NCI-H1105 treated with DMSO at 0.1 percent for 48 hours (cell line): ENCODE data around the gene GFRA4.

Source experiments
- DNase-seq: peaks from one replicate; lab custom pipeline; 2025; lab: John Stamatoyannopoulos, UW

Gene GFRA4

DNA sequence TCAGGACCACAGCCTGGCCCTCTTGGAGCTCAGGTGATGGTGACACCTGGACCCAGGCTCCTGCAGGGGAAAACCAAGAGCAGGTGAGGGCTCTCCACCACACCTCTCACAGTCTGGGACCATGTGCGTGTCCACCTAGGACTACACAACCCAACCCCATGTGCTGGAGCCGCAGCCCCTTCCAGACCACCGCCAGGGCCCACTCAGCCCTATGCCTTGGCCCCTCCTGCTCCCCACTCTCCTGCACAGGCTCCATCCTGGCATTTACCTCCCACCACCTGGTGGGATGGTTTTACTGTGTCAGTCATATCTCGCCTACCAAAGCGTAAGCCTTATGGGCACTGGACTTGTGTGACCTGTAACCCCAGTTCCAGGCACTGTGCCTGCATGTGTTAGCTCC is 31.7 kb upstream of the GFRA4 start:
- no peak for DNase-seq

DNA sequence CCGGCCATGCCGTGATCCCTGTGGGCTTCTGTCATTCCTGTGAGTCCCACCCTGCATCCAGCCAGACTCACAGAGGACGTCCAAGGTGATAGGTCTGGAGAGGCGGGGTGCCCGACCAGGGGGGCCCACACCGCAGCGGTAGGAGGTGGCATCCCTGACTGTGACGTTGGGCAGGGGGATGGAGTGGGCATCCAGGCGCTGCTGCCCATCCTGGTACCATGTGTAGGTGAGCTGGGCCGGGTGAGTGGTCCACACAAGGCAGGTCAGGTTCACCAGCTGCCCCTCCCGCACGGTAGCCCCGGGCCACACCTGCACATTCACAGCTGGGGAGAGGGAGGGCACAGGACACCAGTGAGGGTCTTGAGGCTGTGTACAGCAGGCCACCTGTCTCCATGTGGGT is 30.2 kb upstream of the GFRA4 start:
- DNase-seq: no peak

DNA sequence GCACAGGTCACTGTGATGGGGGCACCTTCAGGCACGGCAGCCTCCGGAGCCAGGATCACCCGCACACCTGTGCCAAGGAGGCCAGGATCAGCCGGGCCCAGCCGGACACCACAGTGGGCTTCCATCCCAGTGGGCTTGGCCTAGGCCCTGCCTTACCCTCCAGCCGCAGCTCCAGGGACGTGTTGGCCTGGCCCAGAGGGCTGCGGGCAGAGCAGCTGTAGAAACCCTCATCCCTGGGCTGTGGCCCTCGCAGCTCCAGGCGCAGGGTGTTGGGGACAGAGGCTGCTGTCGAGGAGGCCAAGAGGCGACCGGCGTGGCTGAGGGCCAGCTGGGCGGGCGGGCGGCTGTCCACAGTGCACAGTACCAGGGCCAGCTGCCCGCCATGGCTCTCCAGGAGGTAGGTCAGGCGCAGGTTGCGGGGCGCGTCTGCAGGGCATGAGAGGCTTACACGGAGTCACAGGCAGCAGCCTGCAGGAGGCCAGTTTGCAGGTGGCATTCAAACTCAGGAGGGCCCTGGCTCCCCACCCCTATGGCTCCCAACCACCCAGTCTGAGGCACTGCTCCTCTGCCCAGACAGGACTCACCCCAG is 29.6 kb upstream of the GFRA4 start:
- DNase-seq: no peak

DNA sequence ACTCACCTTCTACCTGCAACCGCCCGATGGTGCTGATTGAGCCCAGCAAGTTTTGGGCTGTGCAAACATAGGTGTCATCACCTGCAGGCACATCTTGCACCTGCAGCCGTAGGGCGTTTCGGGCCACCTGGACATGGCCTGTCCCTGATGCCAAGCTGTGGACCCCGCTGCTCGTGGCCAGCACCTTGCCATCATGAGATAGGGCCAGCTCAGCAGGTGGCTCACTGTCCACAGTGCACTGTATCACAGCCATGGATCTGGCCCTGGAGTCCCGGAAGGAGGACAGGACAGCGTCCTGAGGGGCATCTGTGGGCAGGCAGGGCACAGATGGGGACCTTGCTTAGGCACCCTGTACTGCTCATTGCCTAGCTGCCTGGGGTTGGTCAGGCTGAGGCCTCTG is 28.7 kb upstream of the GFRA4 start:
- DNase-seq: no peak

- DNase-seq: no peak
These were observed 28.1 kb upstream of the GFRA4 start for GRCh38 chr20:3691306-3691705.

DNA sequence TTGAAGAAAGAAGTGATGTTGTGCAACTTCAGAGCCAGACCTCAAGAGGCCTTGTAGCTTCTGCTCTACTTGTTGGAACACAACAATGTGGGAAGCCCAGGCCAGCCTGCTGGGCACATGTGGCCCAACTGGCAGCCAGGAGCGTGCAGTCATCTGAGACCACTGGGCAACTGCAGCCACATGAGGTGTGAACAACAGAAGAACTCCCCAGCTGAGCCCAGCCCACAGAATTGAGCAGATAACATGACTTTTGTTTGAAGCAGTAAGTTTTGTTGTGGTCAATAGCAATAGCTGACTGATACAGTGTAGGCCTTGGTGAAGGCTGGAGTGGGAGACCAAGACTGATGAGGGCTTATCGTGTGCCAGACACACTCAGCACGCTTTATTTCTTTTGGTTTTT is 27.2 kb upstream of the GFRA4 start:
- no peak for DNase-seq

DNA sequence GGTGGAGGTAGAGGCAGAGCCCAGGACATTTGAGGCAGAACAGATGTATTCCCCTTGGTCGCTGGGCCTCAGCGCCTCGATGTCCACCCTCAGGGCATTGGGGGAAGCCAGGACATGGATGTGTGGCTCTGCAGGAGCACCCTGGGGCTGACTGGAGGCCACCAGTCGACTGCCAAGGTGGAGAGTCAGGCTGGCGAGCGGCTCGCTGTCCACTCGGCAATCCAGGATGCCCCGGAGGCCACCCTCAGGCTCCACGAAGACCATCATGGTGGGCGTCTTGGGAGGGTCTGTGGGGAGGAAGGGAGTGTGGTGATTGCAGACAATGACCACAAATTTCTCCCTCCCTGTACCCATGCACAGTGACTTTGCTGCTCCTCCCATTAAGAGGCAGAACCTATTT is 26.8 kb upstream of the GFRA4 start:
- no peak for DNase-seq

DNA sequence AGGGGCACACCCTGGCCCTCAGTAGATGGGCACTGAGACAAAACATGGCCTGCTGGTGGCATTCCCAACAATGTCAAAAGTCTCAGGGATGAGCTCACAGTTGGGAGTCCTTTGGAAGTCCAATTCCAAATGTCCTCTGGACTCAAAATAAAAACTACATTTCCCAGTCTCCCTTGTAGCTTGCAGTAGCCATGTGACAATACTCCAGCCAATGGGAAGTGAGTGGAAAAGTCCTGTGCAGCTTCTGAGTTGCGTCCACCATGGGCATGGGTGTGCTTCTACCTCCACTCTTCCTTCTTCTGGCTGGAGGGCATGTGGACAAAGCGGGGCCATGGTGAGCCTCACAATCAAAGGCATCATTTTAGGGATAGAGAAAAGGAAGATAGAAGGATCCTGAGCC is 24.5 kb upstream of the GFRA4 start:
- peak; percentile 9 for DNase-seq

- no peak for DNase-seq
These were observed 23.7 kb upstream of the GFRA4 start for GRCh38 chr20:3686867-3687321.

DNA sequence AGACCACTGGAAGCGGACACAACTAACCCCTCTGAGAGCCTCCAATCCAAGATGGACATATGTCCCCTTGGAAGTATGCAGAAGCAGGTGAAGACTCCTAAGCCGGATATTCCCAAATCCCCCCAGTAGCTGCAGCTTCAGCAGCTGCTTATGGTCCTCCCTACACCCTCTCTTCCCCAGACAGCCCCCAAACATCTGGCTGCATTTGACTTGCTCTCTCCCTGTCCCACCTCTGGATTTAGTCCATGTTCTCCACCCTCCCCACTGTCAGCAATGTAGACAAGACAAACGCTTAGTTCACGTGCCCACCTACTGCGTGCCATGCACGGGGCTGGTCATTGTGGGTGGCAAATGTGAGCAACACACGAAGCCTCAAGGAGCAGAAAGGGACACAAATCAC is 23.2 kb upstream of the GFRA4 start:
- DNase-seq: no peak

DNA sequence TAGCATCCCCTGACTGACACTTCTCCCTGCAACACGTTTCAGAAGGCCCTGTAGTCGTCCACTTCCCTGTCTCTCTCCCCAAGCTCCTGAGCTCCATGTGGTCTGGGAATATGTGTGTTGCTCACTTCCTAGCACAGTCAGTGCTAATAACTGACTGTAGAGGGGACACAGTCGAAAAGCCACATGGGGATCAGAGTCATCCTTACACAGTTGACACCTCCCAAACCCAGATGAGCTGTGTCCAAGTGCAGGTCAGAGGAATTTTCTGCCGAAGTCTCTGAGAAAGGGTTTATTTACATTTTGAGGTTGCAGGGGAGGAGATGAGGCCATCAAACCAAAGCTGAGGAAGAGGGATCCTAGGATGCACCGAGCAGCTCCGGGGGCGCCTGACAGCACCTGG is 22.1 kb upstream of the GFRA4 start:
- no peak for DNase-seq

- DNase-seq: no peak
These were observed 19.0 kb upstream of the GFRA4 start, which contains the start of gene ADAM33 for GRCh38 chr20:3681931-3682781. TSS of gene ADAM33 (minus strand) at chr20:3682010. CDS start at chr20:3682004, 6 bp downstream.

GRCh38 chr20:3681352-3681930 is 18.2 kb upstream of the GFRA4 start:
- no peak for DNase-seq

- no peak for DNase-seq
These were observed 17.6 kb upstream of the GFRA4 start for GRCh38 chr20:3680701-3681351.

DNA sequence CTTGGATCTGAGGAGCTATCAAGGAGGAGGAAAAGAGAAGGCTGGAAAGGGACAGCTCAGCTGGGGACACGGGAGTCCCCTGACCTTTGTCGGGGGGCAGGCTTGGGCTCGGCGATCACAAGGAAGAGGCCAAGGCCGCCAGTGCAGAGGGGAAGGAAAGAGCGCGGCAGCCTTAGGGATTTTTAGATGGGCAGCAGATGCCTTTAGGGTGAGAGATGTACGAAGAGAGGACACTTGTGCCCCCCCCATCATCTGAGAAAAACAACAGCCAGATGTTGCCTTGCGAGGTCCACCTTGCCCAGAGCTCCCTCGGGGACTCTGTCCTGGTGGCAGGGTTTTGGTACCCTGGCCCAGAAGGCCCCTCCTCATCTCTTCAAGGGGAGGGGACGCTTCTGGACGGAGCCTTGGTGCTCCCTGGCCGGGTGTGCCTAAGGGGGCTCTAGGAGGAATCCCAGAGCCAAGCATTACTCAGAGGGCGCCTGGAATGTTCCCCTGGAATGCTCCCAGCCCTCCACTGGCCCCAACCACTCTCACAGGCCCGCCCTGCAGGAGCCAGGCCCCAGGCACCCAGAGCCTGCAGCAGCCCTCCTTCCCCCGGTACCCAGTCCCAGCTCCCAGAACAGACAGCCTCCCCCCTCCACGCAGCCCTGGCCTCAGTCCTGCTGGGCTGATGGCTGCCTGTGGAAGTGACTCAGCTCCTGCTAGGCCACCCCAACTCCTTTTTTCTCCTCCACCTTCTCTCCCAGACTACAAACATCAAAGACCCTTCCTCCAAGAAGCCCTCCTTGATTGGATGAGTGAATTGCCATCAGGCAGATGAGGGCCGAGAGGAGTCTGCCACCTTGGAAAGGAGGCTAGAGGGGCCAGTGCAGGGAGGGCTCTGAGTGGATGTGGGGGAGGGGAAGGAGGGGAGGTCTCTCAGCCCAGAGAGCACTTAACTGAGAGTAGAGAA is 16.8 kb upstream of the GFRA4 start:
- no peak for DNase-seq

- DNase-seq: no peak
These were observed 15.9 kb upstream of the GFRA4 start for GRCh38 chr20:3678856-3679720.

DNA sequence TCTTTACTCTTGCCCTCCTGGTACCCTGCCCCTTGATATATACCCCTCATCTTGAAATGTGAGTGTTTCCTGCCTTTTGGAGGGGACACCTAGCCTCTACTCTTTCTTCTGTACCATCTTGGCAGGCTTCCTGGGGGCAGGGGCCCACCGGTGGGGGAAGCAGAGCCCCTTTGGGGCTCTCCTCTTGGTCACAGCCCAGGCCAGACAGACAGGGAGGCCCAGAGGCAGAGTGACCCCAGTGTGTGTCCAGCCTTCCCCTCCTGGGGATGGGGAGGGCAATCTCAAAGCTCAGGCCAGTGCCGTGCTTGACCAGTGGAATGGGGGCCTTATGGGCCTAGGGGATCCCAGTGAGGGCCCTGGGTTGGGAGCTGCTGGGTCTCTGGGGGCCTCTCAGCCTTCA is 15.0 kb upstream of the GFRA4 start:
- no peak for DNase-seq

DNA sequence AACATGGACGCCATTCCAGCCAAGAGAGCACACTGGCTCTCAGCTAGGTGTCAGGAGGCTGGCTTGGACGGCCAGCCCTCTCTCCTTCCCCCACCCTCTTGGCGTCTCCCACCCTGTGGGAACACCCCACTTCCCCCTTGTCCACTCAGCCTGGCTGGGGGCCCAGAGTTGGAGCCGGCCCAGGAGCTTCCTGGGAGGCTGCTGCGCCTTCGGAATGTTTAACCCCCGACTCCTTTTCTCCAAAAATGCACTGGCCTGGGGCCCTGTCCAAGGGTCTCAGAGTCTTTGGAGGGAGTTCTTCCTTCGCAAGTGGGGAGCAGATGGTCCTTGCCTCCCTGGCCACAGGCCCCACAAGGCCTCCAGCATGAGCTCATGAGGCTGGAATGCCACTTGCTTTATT is 14.5 kb upstream of the GFRA4 start:
- no peak for DNase-seq

GRCh38 chr20:3674995-3675900 is 12.0 kb upstream of the GFRA4 start:
- DNase-seq: no peak

DNA sequence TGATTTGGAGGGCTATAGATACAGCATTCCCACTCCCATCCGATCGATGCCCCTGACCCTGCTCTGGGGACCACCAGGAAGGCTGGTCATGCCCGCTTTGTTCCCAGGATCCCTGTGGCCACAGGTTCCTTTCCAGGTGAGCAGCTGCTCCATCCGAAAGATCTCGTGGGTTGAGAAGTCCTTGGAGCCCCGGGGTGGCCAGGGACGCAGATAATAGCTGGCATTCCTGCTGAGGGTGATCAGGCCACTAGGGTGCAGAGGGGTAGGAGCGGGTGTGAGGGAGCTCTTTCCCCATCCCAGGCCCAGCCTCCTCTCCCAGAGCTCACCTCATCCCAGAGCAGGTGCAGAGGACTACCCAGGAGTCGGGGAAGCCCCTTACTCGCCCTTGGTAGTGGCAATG is 11.2 kb upstream of the GFRA4 start:
- DNase-seq: no peak
